HG03103 (cell line): ENCODE data around the gene ZPLD1.

Source experiments
- ATAC-seq: cut with Tn5 transposase; IDR thresholded peaks from one replicate; pipeline ENCODE4 v1.9.1; 2021; ENCODE audit warnings: low read depth; ENCODE audit not compliant: unreplicated experiment

The ZPLD1 gene

GRCh38 chr3:102464261-102464660, 29.4 kb downstream of the ZPLD1 start:
- ATAC-seq: no peak

- ATAC-seq: no peak
Observed at GRCh38 chr3:102466001-102466400, 31.2 kb downstream of the ZPLD1 start.

DNA sequence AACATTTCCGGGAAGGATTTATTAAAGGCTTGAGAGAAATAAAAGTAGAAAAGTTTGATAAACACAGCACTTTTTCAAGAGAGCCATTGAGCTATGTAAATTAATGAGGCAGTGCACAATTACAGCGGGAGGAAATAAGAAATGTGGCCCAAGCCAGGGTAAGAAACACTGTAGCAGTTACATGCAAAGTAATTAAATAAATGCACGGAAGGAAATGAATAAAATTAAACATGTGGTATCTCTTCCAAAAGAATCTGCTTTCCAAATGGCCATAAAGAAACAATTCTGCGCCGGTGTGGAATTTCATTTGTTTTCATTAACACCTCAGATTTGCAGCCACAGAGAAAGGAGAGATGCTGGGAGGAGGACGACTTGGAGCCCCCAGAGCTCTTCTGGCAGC, 35.3 kb downstream of the ZPLD1 start:
- no peak for ATAC-seq

DNA sequence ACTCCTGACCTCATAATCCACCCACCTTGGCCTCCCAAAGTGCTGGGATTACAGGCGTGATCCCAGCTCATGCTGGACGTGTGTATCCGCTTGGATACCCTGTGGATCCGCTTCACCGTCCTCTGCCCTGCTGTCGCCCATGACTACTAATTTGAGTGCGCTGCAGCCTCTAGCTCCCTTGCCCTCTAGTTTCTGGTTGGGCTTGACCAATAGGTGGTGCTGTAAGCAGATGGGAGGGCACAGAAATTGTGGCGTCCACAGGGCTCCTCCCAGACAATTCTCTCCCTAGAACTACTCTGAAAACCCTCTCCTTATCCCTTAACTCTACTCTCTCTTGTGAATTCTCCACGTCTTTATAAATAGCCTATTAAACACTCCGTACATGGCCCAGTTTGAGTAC, 36.2 kb downstream of the ZPLD1 start:
- no peak for ATAC-seq

DNA sequence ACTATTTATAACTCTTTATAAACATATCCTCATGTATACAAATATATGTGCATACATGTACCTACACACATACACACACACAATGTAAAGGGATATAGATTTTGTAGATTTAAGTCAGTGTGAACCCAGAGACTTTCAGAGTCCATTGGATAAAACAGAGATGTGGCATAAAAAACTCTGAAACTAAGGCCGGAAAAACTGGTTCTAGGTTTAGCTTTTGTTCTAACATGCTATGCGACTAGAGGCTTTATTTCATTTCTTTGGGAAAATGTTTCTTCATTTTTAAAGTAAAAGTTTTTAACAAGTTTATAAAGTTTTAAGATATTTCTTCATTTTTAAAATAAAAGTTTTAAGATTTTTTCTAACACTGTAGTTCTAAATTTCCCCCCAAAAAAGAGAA, 36.7 kb downstream of the ZPLD1 start:
- no peak for ATAC-seq

GRCh38 chr3:102473648-102474047, 38.8 kb downstream of the ZPLD1 start:
- ATAC-seq: no peak

DNA sequence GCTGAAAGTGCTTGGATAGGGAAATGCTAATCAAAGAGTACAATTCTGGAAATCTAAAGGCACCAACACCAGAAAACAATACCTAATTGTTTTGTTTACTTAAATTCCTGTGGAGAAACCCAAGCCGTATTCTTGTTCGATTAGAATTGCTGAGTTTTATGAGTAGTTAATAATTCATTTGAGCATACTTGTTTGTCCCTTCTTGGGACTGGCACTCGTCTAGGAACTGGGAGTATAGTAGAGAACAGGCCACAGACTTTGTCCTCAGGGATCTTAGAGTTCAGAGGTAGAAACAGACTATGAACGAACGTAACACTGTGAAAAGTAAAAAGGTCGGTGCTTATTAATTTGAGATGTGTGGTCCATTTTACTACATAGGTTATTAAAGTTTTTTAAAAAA, 39.4 kb downstream of the ZPLD1 start:
- no peak for ATAC-seq

DNA sequence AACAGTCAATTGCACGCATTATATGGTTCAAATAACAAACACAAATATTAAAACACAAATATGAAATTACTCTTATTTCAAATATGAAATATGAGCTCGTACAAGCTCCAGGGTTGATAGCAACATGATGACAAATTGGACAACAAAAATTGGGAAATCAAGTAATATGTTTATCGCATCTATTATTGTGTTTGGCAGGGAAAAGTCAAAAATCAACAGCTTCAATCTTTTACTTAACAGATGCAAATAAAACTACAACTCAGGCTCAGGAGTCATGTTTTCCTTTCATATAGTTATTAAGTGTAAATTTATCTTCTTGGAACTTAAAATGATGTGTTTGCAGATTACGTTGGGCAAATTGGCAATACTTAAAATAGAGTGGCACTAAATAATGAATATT, 41.4 kb downstream of the ZPLD1 start:
- ATAC-seq: no peak

DNA sequence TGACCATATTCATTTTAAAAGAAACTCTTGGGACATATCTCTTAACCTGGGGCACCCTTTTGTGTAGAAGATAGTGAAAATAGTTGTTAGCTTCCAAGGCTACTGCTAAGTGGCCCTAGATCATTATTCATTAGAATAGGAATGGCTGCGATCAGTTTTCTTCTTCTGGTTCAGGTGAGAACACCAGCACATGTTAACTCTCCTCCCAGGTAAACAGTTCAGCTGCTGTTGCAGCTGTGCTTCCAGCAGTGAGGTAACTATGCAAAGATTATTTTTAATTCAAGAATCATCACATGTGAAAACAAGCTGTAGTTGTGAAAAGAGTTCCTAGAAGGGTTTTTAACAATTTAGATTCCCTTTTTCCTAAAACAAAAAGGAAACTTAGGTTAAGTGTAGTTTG, 43.3 kb downstream of the ZPLD1 start:
- ATAC-seq: no peak

DNA sequence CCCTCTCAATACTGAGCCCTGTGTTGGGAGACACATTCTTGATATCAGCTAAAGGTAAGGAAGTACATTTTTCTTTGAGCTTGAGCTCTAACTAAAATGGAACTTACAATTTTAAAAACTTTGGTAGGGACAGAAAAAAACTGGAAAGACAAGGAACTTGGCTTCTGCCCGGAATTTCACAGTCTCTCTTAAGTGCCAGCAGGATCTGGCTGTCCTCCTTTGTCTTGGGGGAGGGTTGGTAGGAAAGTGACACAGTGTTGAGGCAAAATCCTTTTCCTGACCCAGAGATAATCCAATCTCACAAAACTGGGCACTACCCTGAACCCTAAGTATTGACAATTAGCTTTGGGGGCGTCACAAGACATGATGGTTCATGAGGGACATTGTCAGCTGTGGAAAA, 45.3 kb downstream of the ZPLD1 start:
- no peak for ATAC-seq

DNA sequence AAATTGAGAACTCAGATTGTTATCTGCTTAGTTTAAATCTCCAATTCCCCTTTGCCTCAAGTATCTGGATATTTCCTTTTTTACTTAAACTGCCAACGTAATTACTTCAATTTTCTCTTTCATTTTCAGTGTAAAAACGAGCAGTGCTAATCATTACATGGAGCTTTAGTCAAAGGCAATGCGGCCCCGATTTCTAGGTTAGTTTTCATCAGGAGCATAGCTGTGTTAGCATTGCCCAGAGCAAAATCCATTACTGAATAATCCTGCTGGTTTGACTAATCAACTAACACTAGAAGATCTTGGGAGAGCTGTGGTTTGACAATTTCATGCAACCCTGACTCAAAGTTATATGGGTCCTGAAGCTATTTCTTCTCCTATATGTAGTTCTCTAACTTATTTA, 46.2 kb downstream of the ZPLD1 start:
- ATAC-seq: no peak

DNA sequence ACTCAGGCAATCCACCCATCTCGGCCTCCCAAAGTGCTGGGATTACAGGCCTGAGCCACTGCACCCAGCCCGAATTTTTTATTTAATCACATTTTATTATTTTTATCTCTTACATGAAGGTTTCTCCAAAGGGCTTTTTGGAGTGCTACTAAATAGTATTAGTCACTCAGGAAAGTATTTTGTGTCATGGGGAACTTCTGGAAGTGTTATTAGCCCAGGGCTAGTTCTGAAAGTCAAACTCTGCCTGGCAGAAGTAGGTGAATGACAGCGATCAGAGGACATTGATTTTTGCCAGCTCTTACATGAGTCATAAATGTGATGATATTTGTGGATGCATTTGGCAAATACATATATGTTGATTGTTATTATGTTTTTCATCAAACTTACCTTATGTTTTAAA, 48.7 kb downstream of the ZPLD1 start:
- no peak for ATAC-seq

DNA sequence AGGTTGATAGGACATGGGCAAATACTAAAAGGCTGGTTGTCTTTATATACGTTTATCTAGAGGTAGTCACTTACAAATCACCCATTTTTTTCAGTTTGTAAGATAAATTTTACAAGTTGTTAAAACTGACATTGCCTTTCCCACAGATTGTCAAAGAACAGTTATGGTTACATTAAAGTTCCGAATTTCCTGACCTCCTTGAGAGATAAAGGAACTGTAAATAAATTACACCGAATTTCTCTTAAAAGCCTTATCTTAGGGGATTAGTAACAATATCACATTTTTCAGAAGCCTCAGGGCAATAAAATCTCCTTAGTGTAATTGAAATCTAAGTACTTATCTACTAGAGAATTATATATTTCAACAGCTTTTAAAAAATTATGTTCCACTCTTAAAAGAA, 49.5 kb downstream of the ZPLD1 start:
- ATAC-seq: no peak

DNA sequence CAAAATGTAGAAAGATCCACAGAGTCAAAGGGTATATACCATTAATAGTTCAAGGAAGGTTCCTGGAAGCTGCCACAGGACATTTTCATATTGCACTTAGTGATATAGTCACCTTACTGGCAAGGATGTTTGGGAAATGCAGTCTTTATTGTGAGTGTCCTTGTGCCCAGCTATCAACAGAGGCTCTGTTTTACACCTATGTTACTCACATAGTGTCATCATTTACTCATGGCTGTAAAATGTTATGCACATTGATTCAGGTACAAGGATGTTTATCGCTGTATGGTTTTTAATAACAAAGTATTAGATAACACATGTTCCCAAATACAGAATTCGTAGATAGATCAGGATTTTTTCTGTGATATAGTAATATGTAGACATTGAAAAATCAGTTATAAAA, 50.9 kb downstream of the ZPLD1 start:
- ATAC-seq: no peak

GRCh38 chr3:102488331-102488730, 53.5 kb downstream of the ZPLD1 start:
- ATAC-seq: no peak

DNA sequence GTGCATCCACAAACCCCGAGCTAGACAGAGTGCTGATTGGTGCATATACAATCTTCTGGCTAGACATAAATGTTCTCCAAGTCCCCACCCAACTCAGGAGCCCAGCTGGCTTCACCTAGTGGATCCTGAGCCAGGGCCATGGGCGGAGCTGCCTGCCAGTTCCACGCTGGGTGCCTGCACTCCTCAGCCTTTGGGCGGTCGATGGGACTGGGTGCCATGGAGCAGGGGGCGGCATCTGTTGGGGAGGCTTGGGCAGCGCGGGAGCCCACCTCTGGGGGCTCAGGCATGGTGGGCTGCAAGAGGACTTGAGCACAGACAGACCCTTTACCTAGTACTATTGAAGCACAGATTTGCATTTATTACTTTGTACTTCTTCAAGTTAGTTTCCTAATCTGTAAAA, 57.5 kb downstream of the ZPLD1 start:
- ATAC-seq: no peak

DNA sequence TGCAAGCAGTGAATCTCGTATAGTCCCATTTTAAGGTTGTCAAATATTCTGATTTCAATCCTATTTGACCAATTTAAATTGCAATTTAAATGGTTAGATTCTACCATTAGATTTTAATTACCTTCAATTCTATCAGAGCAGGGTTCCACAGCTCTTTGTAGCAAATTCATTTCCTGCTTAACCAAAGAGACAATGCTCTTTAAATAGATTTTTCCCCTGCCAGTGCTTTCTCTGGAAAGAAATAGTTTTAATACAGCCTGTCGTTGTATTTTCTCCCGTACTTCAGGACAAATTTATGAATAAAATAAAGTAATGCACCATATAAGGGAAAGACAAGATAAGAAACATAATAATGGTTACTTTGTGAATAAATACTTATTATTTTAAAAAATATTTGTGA, 62.8 kb downstream of the ZPLD1 start:
- ATAC-seq: no peak

DNA sequence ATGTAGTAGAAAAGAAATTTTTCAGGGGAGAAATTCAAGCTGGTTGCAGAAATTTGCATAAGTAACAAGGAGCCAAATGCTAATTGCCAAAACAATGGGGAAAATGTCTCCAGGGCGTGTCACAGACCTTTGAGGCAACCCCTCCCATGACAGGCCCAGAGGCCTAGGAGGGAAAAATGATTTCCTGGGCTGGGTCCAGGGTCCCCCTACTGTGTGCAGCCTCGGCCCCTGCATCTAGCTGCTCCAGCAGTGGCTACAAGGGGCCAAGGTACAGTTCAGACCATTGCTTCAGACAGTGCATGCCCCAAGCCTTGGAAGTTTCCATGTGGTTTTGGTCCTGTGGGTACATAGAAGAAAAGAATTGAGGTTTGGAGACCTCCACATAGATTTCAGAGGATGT, 70.7 kb downstream of the ZPLD1 start:
- no peak for ATAC-seq

- ATAC-seq: no peak
Observed at GRCh38 chr3:102510663-102511062, 75.8 kb downstream of the ZPLD1 start.

GRCh38 chr3:102511168-102511567, 76.4 kb downstream of the ZPLD1 start:
- no peak for ATAC-seq

- no peak for ATAC-seq
Observed at GRCh38 chr3:102511639-102512038, 76.8 kb downstream of the ZPLD1 start.

- no peak for ATAC-seq
Observed at GRCh38 chr3:102512734-102513504, 78.1 kb downstream of the ZPLD1 start.

GRCh38 chr3:102514241-102514640, 79.4 kb downstream of the ZPLD1 start:
- ATAC-seq: no peak
